HG03558 (cell line): ENCODE data around the gene NEK8.
"Not testable (repeated sequence)": the region's sequence is repeated elsewhere in the genome, so short reads cannot be mapped to it uniquely, and the experiment has no call there.

ENCODE experiments used
- ATAC-seq: cut with Tn5 transposase; IDR thresholded peaks from one replicate; pipeline ENCODE4 v1.9.1; 2021; ENCODE audit warnings: moderate number of reproducible peaks; ENCODE audit not compliant: unreplicated experiment; ENCODE audit errors: extremely low read depth

NEK8 gene

GRCh38 chr17:28707339-28707720 lies 21.3 kb upstream of the NEK8 start:
- no peak for ATAC-seq

GRCh38 chr17:28710861-28711722 lies 17.5 kb upstream of the NEK8 start:
- ATAC-seq: peak; percentile 41

DNA sequence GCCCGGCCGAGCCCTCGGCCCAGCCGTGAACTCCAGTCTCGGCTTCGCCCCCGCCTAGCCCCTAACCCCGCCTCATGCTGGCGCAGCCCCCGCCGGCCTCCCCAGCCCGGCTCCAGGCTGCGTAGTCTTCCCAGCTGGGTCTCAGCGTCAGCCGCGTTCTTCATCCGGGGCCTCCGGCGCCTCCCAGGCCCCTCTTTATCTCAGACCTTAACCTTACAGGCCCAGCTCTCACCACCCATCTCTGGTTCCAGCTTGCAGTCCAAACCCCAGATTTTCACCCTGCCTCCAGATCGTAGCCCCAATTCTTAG lies 16.9 kb upstream of the NEK8 start, which contains the start of gene PROCA1:
PROCA1 (minus strand) TSS at position 166 of the 309 bp plus-strand sequence. CDS start 228 bp downstream, outside the sequence.
- ATAC-seq: no peak

DNA sequence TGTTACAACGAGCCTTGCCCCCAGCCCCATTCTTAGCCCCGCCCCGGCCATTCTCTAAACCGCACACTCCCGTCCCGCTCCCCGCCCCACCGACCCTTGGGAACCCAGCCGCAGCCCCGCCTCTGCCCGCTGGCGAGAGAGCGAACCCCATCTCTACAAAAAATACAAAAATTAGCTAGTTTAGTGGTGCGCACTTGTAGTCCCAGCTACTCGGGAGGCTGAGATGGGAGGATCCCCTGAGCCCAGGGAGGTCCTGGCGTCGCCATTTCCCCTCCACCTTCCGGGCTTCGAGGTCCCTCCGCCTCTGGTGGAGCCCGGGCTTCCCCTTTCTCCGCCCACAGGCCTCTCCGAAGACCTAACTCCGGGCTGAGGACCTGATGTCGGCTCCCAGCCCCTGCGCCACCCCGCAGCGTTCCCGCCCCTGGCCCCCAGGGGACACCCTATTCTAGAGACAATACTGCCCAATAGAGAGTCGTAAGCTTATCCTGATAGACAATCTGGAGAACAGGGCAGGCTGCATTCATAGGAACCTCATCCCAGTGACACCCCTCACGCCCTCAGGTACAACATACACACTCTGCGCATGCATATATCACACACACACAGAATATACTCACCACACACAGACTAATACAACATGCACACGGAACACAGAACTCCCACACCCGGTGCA lies 16.4 kb upstream of the NEK8 start:
- no peak for ATAC-seq

GRCh38 chr17:28712705-28713415 lies 15.7 kb upstream of the NEK8 start:
- no peak for ATAC-seq

- no peak for ATAC-seq
These were observed 14.3 kb upstream of the NEK8 start for GRCh38 chr17:28714281-28714680.

DNA sequence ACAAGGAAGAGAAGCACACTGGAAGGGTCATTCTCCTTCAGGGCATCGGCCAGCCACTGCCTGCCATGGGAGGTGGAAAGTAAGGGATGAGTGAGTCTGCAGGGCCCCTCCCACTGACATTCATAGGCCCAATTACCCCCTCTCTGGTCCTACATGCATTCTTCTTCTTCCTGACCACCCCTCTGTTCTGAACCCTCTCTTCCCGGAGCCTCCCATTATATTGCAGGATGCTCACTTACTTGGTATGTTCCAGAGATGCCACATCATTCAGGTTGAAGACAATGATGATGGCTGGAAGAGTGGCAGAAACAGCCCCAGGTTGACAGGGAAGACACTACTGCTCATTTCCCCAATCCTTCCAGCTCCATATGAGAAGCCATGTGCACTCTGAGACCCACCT lies 13.4 kb upstream of the NEK8 start:
- no peak for ATAC-seq

- no peak for ATAC-seq
These were observed 11.6 kb upstream of the NEK8 start for GRCh38 chr17:28716740-28717577.

DNA sequence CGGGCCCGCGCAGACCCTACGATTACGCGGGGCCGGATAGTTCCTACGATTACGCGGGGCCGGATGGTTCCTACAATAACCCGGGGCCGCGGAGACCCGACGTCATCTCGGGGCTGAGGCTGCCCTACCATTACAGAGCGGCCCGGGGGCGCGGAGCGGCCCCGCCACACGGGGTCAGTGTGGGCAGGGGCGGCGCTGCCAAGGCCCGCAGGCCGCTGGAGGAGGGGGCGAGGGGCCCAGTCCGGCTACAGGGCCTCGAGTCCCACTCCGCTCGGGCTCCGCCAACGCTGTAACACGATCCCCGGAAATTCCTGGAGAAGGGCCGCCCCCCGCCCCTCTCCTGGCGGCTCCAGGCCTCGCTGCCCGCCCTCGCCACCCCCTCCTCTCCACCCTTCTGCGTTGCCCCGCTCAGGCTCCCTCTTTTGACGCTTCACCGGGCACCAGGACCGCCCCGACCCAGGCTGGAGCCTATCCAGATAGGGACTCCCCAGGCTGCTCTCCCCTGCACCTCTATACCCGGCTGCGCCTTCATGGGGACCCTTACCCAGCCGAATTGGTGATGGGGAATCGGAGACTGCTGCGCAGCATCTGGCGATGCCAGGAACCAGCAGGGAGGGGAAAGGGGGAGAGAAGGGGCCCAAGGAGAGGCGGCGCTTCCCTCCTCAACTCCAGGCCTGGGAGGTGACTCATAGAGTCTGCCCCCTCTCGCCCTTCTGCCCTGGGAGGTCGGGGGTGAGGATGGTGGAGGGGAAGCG lies 10.8 kb upstream of the NEK8 start, which contains the start of gene RAB34:
RAB34 (minus strand) TSS at position 291 of the 755 bp plus-strand sequence. CDS start 602 bp downstream, outside the sequence.
- ATAC-seq: no peak

DNA sequence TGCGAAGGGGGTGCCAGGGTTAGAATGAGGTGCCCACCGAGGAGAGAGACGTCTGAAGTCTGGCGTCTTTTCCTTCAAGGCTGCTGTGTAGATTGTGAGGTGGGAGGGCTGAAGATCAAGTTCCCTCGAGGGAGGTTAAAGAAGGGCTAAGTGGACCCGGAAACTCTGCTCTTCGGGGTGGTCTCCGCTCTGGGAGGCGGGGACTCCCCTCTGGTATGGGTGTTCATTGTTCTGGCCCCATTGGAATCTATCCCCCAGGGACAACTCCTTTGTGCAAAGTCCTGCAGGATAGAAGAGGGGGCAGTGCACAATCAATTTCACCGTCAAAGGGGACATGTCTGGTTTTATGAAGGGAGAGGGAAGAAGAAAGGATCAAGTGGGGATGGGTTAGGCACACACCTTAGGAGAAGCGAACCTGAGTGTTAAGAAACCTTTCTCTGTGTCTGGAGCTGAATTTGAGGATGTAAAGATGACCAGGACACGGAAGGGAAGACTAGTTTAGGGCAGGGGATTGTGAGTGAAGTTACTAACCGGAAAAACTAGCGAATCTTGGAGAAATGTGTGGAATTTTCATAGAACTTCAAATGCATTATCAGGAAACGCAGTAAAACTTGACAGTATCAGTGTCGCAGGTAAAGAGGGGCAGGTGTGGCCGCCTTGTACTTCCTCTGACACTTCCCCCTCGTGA lies 10.1 kb upstream of the NEK8 start:
- no peak for ATAC-seq

GRCh38 chr17:28719021-28719433 lies 9.6 kb upstream of the NEK8 start:
- no peak for ATAC-seq

DNA sequence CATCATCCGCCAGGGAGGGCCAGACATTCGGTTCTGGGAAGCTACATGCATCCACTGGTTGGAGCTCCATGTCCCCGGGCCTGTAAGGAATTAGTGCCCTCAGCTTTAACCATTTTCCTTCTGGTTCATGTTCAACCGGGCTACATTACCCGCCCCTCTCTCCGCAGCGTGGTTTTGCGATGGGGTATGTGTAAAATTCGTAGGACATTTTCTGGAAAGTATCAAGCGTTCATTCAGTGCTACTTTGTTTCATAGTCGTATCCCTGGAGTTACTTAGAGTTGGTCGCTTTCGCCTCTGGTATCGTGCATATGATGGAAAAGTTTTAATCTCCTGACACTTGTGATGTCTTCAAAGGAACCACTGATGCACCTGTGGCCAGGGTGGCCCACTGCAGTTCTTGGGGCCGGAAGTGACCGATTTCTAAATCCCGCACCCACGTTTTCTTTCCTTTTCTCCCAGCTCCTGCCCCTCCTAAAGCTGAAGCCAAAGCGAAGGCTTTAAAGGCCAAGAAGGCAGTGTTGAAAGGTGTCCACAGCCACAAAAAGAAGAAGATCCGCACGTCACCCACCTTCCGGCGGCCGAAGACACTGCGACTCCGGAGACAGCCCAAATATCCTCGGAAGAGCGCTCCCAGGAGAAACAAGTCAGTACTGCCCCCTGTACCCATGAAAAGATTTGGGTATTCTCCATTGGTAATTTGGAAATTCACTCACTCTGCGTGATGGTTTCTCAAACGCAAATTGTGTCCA lies 8.2 kb upstream of the NEK8 start:
- ATAC-seq: no peak

DNA sequence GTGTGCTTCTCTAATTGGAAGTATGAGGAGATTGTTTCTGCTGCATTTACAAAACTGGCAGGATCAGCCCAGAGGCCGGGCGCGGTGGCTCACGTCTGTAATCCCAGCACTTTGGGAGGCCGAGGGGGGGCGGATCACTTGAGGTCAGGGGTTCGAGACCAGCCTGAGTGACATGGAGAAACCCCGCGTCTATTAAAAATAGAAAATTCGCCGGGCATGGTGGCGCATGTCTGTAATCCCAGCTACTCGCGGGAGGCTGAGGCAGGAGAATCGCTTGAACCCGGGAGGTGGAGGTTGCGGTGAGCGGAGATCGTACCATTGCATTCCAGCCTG lies 7.6 kb upstream of the NEK8 start:
- ATAC-seq: not testable (repeated sequence)

GRCh38 chr17:28722417-28723158 lies 6.0 kb upstream of the NEK8 start:
- no peak for ATAC-seq

DNA sequence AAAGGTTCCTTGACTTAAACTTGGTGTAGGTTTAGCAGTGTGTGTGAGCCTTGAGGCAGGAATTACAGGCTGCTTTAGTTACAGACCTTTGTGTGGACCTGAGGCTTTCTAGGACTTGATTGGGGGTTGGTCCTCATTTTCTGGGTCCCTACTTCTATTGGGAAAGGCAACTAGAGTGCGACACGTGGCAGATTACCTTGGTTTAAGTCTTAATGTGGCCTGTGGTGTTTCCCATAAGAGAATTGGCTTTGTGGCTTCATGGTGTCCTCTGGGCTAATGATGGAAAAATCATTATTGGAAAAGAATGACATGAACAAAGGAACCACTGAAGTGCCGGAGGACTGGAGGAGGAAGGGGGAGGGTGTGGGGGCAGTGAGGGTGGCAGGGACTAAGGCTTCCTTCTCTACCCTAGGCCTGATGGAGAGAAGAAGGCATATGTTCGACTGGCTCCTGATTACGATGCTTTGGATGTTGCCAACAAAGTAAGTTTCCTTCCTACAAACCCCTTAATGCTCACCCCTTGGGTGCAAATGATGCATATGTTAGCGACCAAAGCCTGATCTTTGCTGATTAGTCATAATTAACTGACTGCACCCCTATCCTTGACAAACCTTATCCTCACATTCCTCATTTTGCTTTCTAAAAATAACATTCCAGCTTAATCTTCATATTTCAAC lies 5.3 kb upstream of the NEK8 start:
- no peak for ATAC-seq

DNA sequence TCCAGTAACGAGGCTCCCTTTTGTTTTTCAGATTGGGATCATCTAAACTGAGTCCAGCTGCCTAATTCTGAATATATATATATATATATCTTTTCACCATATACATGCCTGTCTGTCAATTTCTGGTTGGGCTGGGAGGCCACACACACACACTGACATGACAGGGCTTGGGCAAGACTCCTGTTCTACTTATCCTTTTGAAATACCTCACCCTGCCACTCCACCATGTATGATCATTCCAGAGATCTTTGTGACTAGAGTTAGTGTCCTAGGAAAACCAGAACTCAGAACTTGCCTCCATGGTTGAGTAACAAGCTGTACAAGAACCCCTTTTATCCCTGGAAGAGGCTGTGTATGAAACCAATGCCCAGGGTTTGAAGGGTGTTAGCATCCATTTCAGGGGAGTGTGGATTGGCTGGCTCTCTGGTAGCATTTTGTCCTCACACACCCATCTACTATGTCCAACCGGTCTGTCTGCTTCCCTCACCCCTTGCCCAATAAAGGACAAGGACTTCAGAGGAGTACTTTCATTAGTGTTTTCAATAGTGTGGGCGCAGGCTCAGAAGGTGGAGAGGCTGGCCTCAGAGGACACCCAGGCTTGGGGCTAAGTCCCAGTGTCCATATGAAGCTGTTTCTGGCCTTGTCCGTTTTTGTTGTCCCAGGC lies 4.6 kb upstream of the NEK8 start:
- not testable (repeated sequence) for ATAC-seq
